Endodermal cell (in vitro differentiated cells): ENCODE data around the gene COX19. TPM values are rescaled to one million over a fixed set of nuclear protein-coding genes. Genes with fewer than 3 reads are reported as not detected.

Experiments
- DNase-seq: peaks from one replicate; pipeline ENCODE4 v3.0.0-alpha.2; 2017
- H3K27ac ChIP-seq: 2 replicates; pipeline ENCODE4 v1.5.1; 2013; ENCODE audit warnings: mild to moderate bottlenecking, low read depth, low read length, moderate library complexity
- H3K27me3 ChIP-seq: 2 replicates; pipeline ENCODE4 v1.6.1; 2013; ENCODE audit warnings: mild to moderate bottlenecking, low read length, moderate library complexity; ENCODE audit not compliant: insufficient read depth, control insufficient read depth, poor library complexity, severe bottlenecking
- H3K36me3 ChIP-seq: 2 replicates; pipeline ENCODE4 v1.7.0; 2013; ENCODE audit warnings: mild to moderate bottlenecking, low read length, moderate library complexity; ENCODE audit not compliant: control insufficient read depth, insufficient read depth
- H3K4me1 ChIP-seq: one replicate; pipeline ENCODE4 v1.7.0; 2013; ENCODE audit warnings: low read length; ENCODE audit not compliant: control insufficient read depth, insufficient read depth
- H3K4me3 ChIP-seq: 2 replicates; pipeline ENCODE4 v1.5.1; 2013; ENCODE audit warnings: mild to moderate bottlenecking, low read length, moderate library complexity
- H3K9ac ChIP-seq: 2 replicates; pipeline ENCODE4 v1.6.1; 2013; ENCODE audit warnings: mild to moderate bottlenecking, low read length, moderate library complexity; ENCODE audit not compliant: poor library complexity, severe bottlenecking; ENCODE audit errors: extremely low read depth
- H3K9me3 ChIP-seq: 2 replicates; pipeline ENCODE4 v1.6.1; 2013; ENCODE audit warnings: mild to moderate bottlenecking, low read length, moderate library complexity; ENCODE audit not compliant: control insufficient read depth
- H3K27ac Mint-ChIP-seq: 2 replicates; pipeline ENCODE4 v1.8.0; 2020; ENCODE audit warnings: mixed read lengths
- H3K27me3 Mint-ChIP-seq: 2 replicates; pipeline ENCODE4 v1.8.0; 2021; ENCODE audit warnings: mild to moderate bottlenecking, mixed read lengths; ENCODE audit not compliant: insufficient read depth
- H3K36me3 Mint-ChIP-seq: 2 replicates; pipeline ENCODE4 v1.8.0; 2020; ENCODE audit warnings: low read depth, mixed read lengths
- H3K4me1 Mint-ChIP-seq: 2 replicates; pipeline ENCODE4 v1.8.0; 2020; ENCODE audit warnings: mixed read lengths
- H3K4me3 Mint-ChIP-seq: 2 replicates; pipeline ENCODE4 v1.8.0; 2020; ENCODE audit warnings: mild to moderate bottlenecking, moderate library complexity, mixed read lengths
- H3K9me3 Mint-ChIP-seq: 2 replicates; pipeline ENCODE4 v1.8.0; 2020; ENCODE audit warnings: mild to moderate bottlenecking, mixed read lengths
- CTCF ChIP-seq: fragments of 200-600 bp; sonication (generic); conservative IDR thresholded peaks from 2 replicates; pipeline ENCODE4 v1.5.0; 2021; ENCODE audit warnings: antibody characterized with exemption, mild to moderate bottlenecking
- WGBS, 2 experiments: methylation state at CpG; one replicate each; pipeline versions ENCODE4 v1.1.5 to v1.1.7; 2013; ENCODE audit warnings: missing lambda C conversion rate in 2 of 2, mixed read lengths in 1 of 2; ENCODE audit not compliant: insufficient coverage in 1 of 2, insufficient read length in 1 of 2; 5-methylcytosine and 5-hydroxymethylcytosine counted together
- total RNA-seq, 2 donors: library from RNA; stranded (reverse); fragmentation: NEBNext Ultra II Directional in 1 of 2; extraction: Animal tissue kit (Norgen Biotek cat#: 25700) in 1 of 2; gene quantifications; 2 replicates in 1 of 2; 3 replicates in 1 of 2; pipeline ENCODE4 v1.2.1, GENCODE V29; 2021

Gene COX19
- total RNA-seq, 2 donors from 2014 or later, result 15.0 to 18.5 TPM

- Mint-ChIP-seq H3K27ac (peak overlapping the region; percentile 84), H3K27me3 (no peaks in the 10 kb centered on the region), H3K4me3 (no peak overlapping the region), H3K9me3 (no peaks in the 10 kb centered on the region), H3K36me3 (peaks cover 38% of the 10 kb centered on the region), H3K4me1 (peaks cover 8% of the 10 kb centered on the region)
- no peaks in the 10 kb centered on the region for H3K27me3 ChIP-seq
- 95 to 98% methylated on average over 5 to 6 of the region's 6 CpGs for WGBS, 2 experiments
- no peak overlapping the region for H3K27ac ChIP-seq
- H3K4me3 ChIP-seq, result no peak overlapping the region
- no peak for DNase-seq
- peaks cover 49% of the 10 kb centered on the region for H3K36me3 ChIP-seq
- TF ChIP-seq CTCF, result no peak
- no peaks in the 10 kb centered on the region for H3K4me1 ChIP-seq
- no peak overlapping the region for H3K9ac ChIP-seq
- H3K9me3 ChIP-seq, result no peaks in the 10 kb centered on the region
Observed at GRCh38 chr7:970744-971143, 4.6 kb downstream of the COX19 start.

GRCh38 chr7:969403-969802 is 5.9 kb downstream of the COX19 start:
- TF ChIP-seq CTCF, result no peak
- Histone ChIP-seq H3K4me3 (no peak overlapping the region), H3K4me1 (no peaks in the 10 kb centered on the region), H3K27ac (no peak overlapping the region), H3K9me3 (no peaks in the 10 kb centered on the region), H3K9ac (no peak overlapping the region), H3K27me3 (no peaks in the 10 kb centered on the region), H3K36me3 (peaks cover 49% of the 10 kb centered on the region)
- no peak overlapping the region for H3K4me3 Mint-ChIP-seq
- no peak overlapping the region for H3K27ac Mint-ChIP-seq
- H3K4me1 Mint-ChIP-seq, result peaks cover 7% of the 10 kb centered on the region
- DNase-seq, result no peak
- H3K9me3 Mint-ChIP-seq, result no peaks in the 10 kb centered on the region
- H3K27me3 Mint-ChIP-seq, result no peaks in the 10 kb centered on the region
- peaks cover 38% of the 10 kb centered on the region for H3K36me3 Mint-ChIP-seq
- 94 to 97% methylated on average over 9 to 11 of the region's 11 CpGs for WGBS, 2 experiments

GRCh38 chr7:968205-969105 is 6.9 kb downstream of the COX19 start:
- Histone ChIP-seq H3K4me1 (no peaks in the 10 kb centered on the region), H3K36me3 (peaks cover 48% of the 10 kb centered on the region), H3K27me3 (no peaks in the 10 kb centered on the region), H3K9ac (no peak overlapping the region), H3K9me3 (no peaks in the 10 kb centered on the region), H3K27ac (no peak overlapping the region), H3K4me3 (no peak overlapping the region)
- no peaks in the 10 kb centered on the region for H3K27me3 Mint-ChIP-seq
- WGBS, 2 experiments, result 95 to 100% methylated on average over 15 to 24 of the region's 24 CpGs
- H3K9me3 Mint-ChIP-seq, result no peaks in the 10 kb centered on the region
- no peak for TF ChIP-seq CTCF
- H3K4me3 Mint-ChIP-seq, result no peak overlapping the region
- no peak for DNase-seq
- no peak overlapping the region for H3K27ac Mint-ChIP-seq
- peaks cover 4% of the 10 kb centered on the region for H3K4me1 Mint-ChIP-seq
- H3K36me3 Mint-ChIP-seq, result peaks cover 38% of the 10 kb centered on the region
